GM21576 (cell line): ENCODE data around the gene LRRC28.
"Not testable (repeated sequence)": the region's sequence is repeated elsewhere in the genome, so short reads cannot be mapped to it uniquely, and the experiment has no call there.

Experiments used
- ATAC-seq: cut with Tn5 transposase; IDR thresholded peaks from one replicate; pipeline ENCODE4 v1.9.1; 2021; ENCODE audit warnings: mild to moderate bottlenecking, moderate library complexity; ENCODE audit not compliant: unreplicated experiment

LRRC28 gene

DNA sequence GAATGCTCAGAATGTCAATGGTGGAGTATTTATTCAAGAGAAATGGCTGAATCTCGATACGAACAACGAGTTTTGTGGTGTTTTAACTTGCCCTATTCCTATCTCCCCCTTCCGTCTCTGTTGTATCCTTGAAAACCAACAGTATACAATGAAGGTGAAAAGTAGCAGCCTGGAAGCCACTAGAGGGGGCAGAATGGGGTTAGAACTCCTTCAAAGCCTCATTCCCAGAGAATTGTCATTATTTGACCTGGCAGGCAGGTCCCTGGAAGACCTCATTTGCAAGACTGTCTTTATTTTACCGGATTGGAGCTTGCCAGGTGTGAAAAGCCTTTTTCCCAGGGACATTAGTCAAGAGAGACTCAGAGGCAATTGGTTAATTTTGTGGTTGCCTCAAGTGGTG, 139.4 kb downstream of the LRRC28 start:
- no peak for ATAC-seq

DNA sequence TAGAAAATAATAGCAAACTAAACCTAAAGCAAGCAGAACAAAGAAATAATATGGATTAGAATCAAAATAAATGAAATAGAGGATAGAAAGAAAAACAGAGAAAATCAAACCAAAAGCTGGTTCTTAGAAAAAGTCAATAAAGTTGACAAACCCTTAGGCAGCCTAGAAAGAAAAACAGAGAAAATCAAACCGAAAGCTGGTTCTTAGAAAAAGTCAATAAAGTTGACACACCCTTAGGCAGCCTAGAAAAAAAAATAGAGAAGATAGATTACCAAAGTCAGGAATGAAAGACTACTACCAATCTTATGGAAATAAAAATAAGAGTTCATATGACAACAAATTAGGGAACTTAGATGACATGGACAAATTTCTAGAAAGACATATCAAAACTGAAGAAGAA, 142.4 kb downstream of the LRRC28 start:
- no peak for ATAC-seq

DNA sequence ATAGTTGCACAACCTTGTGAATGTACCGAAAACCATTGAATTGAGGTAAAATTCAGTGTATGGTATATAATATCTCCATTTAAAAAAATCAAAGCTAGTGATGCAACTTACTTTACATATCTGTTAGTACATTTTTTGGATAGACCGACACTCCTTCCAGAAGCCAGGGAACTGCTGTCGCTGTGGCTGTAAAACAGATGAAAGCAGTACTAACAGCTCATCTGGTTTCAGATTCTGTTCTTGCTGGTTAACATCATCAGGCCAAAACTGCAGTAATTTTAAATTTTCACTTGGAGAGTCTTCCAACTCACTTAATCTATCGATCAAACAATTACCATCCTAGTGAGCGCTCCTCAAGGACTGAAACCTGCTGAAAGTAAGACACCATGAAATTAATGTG, 145.1 kb downstream of the LRRC28 start:
- ATAC-seq, result no peak

DNA sequence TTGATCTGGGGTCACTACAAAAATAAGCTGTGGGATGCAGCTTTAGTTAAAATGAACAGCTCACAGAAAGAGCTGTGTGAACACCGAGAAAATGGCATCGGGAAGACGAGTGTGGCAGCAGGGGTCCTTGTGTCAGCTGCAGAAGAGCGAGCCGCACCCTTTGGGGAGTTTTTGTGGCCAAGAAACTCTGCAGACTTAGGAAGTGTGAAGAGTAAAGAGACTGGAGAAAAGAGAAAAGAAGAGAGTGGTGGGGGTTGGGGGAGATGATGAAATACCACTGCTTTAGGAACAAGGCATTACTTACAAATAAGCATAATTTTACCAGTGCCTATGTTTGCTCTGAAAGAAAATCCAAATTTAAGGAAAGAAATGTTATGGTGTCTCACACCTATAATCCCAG, 147.8 kb downstream of the LRRC28 start:
- ATAC-seq, result no peak

DNA sequence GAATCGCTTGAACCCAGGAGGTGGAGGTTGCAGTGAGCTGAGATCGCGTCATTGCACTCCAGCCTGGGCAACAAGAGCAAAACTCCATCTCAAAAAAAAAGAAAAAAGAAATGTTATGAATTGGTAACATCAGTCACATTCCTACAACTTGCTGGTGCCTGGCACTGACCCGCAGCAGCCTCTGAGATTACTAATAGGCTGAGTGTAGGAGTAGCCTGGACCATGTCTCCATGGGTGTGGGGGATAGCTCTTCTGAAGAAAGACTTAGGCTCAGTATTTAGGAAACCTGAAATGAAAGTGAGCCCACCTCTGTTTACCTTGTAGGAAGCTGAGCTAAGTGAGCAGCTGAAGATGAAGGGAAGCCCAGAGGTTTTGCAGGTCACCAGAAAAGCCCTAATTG, 148.3 kb downstream of the LRRC28 start:
- ATAC-seq, result no peak

DNA sequence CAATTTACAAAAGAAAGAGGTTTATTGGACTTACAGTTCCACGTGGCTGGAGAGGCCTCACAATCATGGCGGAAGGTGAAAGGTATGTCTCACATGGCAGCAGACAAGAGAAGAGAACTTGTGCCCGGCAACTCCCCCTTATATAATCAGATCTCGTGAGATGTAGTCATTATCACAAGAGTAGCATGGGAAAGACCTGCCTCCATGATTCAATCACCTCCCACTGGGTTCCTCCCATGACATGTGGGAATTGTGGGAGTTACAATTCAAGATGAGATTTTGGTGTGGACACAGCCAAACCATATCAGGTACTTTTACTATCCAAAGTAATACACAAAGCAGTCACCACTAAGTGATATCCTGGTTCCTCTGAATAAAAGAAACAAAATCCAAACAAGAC, 149.9 kb downstream of the LRRC28 start:
- ATAC-seq, result not testable (repeated sequence)

DNA sequence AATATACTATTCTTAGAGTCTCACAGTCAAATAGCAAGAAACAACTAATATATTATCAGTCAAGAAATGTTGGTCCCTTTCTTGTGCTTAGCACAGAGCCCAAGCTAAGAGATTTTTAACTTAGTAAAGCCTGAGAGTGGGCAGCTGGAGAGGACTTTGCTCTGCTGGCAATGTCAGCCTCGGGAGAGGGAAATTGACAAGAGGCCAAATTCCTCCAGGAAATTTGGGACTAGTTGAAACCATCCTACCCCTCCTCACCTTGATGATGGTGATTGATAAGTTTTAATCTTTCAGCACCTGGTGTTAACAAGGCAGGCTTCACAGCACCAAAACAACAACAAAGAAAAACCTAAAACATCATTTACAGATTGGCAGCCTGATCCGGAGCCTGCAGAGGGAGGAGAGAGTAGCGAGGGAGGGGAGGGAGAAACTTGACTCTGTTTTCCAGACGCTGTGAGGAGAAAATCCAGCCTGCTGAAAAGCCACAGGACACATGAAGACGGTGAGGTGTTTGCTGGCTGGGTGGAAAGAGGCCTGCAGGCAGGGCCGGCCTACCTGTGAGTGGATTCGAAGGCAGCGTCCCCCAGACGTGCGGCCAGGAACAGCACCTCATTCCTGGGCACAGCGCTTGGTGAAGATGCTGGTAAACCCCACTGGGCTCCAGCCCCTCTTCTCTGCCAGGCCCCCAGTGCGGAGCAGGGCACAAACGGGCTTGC, 150.9 kb downstream of the LRRC28 start:
- no peak for ATAC-seq

DNA sequence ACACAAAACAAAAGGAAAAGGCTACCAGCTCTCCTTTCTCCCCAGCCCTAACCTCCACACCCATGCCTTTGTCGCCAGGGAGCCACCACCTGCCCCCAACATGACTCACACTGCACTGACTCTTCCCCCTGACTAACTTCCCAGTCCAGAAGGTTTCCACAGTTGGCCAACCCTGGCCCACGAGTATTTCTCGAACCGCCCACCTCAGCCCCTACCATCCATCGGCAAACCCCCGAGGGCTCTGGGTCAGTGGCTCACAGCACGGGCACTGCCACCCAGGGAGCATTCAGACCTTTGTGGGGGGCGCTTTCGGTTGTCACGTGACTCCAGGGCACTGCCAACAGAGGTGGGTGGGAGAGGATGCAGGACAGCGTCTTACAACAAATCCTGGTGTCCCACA, 152.3 kb downstream of the LRRC28 start:
- no peak for ATAC-seq

DNA sequence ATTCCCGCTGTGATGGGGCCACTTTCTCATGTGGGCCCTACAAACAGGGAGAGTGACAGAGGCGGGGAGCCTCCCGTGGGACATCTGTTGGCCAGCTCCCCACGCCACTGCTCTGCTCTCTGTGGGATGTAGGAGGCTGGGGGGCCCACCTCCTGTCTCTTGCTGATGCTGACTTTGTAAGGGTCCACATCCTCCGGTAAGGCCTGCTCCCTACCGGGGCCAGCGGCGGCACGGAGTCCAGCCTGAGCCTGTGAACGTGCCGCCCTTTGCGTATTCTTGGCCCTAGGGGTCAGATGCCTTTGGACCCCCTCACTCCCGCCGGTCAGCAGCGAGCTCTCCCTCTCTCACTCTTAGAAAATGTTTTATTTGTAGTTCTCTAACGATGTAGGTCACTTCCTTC, 153.2 kb downstream of the LRRC28 start:
- ATAC-seq, result no peak

DNA sequence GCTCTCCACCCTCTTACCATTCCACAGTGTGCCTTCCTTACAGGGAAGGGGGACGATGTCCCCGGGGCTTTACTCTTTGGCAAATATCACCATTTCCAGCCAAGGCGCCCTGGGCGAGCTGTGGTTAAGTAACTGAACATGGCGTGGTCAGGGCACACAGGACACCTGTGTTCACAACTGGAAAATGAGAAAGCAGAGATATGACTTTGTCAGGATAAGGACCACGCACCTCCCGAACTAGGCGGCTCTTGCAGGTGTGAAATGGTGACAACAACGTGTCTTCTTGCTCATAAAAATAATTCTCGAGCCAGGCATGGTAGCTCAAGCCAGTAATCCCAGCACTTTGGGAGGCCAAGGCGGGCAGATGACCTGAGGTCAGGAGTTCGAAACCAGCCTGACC, 154.8 kb downstream of the LRRC28 start:
- no peak for ATAC-seq

DNA sequence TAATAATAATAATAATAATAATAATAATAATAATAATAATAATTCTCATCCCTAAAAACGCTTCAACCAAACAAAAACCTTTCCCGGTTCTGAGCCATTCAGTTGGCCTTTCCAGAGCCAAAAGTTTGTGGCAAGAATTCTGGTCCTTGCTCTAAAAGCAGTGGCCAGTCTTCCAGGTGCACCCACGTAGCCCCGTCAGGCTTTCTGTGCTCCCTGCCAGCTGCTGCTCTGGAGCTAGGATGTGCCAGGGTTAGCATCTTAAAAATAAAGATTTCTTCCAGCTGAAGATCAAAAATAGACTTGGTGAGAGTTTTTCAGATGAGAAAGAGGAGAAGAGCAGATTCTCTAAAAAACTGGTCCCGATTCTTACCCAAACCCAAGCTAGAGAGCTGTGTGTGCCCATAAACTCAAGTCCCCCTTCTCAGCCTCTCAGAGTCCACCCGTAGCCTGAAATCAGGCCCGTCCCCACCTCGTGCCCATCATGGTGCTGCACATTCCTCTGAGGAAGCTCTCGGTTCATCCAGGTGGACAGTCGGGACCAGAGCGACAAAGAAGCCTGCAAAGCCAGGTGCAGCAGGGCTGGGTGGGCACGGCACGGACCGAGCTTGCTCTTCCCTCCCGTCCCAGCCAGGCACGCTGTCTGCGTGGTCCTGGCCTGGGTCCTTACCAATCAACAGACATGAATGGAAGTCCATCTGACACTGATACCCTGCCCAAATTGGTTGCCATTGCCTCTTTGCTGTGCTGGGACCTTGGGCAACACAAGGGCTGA, 155.6 kb downstream of the LRRC28 start:
- no peak for ATAC-seq

DNA sequence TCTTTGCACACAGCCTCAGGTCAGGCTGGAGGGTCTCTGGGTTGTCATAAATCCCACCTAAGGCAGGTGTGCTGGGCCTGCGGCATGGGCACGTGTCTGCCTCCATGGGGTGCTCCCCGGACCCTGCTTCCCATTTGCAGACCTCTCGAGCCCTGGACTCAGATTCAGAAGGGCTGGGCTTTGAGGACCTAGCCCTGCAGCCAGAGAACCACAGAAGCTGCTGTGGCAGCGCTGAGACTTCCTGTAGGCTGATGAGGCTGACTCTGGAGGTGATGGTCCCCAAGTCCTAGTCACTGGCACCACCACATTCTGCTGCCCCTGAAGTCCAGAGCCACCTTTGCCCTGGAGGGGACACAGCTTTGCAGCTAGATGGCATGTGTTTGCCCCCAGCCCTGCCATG, 156.4 kb downstream of the LRRC28 start:
- no peak for ATAC-seq

DNA sequence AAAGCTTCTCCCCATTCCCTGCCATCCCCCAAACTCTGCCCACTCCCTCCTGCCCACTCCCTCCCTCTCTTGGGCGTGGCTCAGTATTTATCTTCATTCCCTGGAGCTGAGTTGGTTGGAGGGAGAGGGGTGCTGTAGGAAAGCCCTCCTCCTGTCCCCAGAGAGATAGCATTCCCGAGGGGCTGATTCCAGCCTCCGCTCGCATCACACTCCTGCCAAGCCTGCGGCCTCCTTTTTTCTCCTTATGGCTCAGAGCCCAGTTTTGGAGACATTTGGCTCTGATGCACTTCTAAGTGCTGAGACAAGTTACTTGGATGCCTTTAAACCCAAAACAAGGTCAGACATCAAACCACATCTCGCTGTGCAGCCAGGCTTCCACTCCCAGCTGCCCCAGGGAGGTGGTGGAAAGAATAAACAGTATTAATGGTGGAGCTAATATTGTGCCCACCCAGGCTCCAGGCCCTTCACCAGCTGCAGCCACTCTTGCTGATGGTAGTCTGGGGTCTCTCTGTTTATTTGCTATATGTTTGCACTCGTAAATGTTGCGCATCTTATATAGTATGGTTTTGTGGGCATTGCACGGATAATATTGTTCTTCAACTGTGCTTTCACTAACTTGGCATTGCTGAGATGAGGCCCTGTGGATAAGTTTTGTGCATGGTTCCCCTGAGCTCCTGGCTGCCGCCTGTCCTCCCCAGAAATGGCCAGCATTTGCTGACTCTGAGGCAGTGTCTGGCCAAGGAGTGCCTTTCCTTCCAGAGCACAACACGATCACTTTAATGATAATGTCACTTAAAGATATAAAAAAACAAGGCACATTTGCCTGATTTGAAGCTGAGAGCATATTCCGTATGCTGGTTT, 157.2 kb downstream of the LRRC28 start:
- ATAC-seq, result no peak

DNA sequence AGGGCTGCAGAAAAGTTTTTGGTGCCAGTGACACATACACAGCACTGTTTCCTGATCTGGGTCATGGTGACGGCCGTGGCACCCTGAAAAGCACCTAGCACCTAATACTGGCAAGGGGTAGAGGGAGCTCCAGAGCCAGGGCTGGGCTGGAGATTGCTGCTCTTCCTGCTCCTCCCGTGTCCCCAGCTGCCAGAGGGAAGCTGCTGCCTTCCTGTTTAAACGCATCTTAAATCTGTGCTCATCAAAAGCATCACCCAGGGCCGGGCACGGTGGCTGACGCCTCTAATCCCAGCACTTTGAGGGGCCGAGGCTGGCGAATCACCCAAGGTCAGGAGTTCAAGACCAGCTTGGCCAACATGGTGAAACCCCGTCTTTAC, 157.8 kb downstream of the LRRC28 start:
- no peak for ATAC-seq

DNA sequence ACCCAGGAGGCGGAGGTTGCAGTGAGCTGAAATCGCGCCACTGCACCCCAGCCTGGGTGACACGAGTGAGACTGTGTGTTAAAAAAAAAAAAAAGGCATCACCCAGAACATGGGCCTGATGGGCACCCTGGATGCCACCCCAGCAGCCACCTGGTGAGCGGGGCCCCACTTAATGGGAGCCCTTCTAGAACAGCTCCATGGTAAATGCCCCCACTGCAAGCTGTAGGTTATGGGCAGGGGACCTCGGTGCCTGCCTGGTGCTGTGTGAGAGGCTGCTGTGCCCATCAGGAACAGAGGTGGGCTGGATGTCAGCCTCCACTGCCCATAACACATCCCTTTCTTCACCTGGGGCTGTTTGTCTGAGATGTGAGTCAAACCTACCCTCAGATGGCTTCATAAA, 158.3 kb downstream of the LRRC28 start:
- ATAC-seq, result no peak

DNA sequence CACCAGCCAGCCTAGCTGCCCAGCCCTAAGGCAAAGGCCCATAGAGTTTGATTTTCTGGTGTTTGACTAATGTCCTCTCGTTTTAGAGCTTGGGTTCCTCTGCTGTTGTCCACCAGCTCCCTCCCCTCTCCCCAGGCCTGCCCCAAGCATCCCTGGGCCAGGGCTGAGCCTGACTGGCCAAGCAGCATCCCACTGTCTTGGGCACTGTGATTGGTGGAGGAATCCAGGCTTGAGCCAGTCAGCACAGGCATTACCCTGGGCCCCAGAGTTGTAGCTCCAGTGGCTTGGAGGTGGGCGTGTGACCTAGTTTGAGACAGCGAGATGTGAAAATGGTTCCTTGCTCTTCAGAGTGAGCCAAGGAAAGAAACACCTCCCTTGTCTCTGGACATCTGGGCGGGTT, 159.2 kb downstream of the LRRC28 start:
- ATAC-seq, result no peak

DNA sequence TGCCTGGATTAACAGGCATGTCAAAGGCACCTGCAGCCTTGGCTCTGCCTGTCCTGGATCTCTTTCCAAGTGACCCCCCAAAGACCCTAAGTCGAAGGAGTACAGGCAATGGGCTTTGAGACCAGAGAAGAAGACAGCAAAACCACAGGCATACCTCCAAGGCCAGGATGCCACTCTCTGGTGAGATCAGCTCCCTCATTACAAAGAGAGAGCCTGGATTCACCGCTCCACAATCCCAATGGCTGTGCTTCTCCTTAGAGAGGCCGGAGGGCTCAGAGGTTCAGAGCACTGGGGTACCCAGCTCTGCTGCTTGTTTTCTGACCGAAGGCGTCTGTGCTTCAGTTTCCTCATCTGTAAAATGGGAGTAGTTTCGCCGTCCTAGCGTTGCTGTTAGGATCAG, 160.0 kb downstream of the LRRC28 start:
- no peak for ATAC-seq

DNA sequence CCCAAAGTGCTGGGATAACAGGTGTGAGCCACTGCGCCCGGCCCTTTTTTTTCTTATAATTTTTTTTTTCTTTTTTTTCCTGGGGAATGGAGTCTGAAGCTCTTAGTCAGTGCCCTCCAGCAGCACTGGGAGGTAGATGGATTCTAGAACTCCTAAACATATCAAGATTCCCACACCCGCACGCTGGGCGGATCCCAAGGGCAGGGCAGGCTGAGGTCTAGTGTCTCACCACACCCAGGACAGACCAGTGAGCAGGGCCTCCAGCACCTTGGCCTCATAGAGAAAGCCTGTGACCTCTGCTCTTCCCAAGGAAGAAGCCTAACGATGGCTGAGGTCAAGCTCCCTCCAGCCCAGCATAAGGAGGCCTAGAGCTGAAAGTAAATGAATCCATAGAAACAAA, 160.8 kb downstream of the LRRC28 start:
- no peak for ATAC-seq

DNA sequence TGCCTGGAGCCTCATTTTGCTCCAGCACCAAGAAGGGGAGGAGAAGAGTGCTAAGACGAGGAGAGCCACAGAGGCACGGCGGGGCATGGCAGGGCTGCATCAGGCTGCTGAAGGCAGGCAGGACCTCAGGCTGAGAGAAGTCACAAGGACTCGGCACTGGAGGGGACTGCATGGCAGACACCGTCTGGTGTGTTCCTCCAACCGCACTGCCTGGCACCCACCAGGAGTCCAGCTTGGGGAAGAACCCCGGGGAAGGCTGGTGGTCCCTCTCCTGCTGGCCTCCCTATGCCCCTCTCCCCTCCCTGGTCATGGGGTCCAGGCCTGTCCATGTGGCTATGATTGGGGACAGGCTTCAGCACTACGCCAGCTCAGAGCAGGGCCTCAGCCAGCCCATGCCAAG, 161.3 kb downstream of the LRRC28 start:
- no peak for ATAC-seq

DNA sequence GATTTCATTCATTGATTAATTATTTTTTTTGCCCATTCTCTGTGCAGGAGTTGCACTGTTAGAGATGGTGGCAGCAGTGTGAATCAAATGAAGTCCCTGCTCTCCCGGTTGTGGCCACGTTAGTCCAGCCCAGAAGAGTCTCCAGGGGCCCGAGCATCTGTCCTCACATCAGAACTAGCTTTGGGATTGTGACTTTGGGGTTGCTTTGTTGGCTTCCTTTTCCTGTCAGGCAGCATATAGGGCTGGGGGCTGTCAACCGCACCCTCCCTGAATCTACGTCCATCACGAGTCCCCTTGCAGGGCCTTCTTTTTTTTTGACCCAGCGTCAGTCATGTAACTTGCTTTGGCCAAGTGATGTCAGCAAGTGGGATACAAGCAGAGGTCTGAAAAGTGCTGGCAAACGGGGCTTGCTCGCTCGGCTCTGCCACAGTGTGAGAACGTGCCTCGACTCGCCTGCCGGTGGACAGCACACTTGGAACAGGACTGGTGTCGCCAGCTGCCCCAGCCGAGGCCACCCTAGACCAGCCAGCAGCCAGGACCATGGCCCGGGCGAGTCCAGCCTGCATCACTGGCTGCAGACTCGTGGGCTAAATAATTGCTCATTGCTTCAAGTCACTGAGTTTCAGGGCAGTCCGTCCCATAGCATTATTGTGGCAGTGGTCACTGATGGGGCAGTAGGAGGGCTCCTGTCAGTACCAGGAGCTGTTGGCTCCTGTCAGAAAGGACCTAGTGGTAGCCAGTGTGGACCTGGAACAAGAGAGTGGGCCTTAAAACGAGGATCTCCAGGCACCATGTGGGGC, 162.9 kb downstream of the LRRC28 start:
- no peak for ATAC-seq
